HG02884 (cell line): Measurements from ENCODE around the gene GALNT13.

Experiments
- ATAC-seq: cut with Tn5 transposase; IDR thresholded peaks from one replicate; pipeline ENCODE4 v1.9.1; 2021; ENCODE audit warnings: mild to moderate bottlenecking, moderate library complexity; ENCODE audit not compliant: unreplicated experiment

GALNT13 gene

GRCh38 chr2:154203902-154204301 lies 332.2 kb downstream of the GALNT13 start:
- no peak for ATAC-seq

- no peak for ATAC-seq
Observed at GRCh38 chr2:154207288-154208047, 335.7 kb downstream of the GALNT13 start.

- ATAC-seq: no peak
Observed at GRCh38 chr2:154223726-154224125, 352.0 kb downstream of the GALNT13 start.

GRCh38 chr2:154226931-154227330 lies 355.2 kb downstream of the GALNT13 start:
- ATAC-seq: no peak

- ATAC-seq: no peak
Observed at GRCh38 chr2:154228566-154229280, 357.0 kb downstream of the GALNT13 start.

GRCh38 chr2:154229966-154230365 lies 358.2 kb downstream of the GALNT13 start:
- no peak for ATAC-seq

GRCh38 chr2:154231021-154231420 lies 359.3 kb downstream of the GALNT13 start:
- no peak for ATAC-seq

GRCh38 chr2:154233231-154233630 lies 361.5 kb downstream of the GALNT13 start:
- ATAC-seq: no peak

- ATAC-seq: no peak
Observed at GRCh38 chr2:154238252-154238651, 366.5 kb downstream of the GALNT13 start.

GRCh38 chr2:154240316-154240715 lies 368.6 kb downstream of the GALNT13 start:
- no peak for ATAC-seq

- ATAC-seq: no peak
Observed at GRCh38 chr2:154240921-154241379, 369.2 kb downstream of the GALNT13 start.

GRCh38 chr2:154242687-154243086 lies 371.0 kb downstream of the GALNT13 start:
- ATAC-seq: no peak

GRCh38 chr2:154243685-154244084 lies 372.0 kb downstream of the GALNT13 start:
- no peak for ATAC-seq

GRCh38 chr2:154244932-154245331 lies 373.2 kb downstream of the GALNT13 start:
- ATAC-seq: no peak

- no peak for ATAC-seq
Observed at GRCh38 chr2:154247503-154247902, 375.8 kb downstream of the GALNT13 start.

- ATAC-seq: no peak
Observed at GRCh38 chr2:154256136-154256535, 384.4 kb downstream of the GALNT13 start.

GRCh38 chr2:154259030-154259429 lies 387.3 kb downstream of the GALNT13 start:
- no peak for ATAC-seq

GRCh38 chr2:154261473-154262027 lies 389.8 kb downstream of the GALNT13 start:
- ATAC-seq: no peak

- ATAC-seq: no peak
Observed at GRCh38 chr2:154263206-154263605, 391.5 kb downstream of the GALNT13 start.

GRCh38 chr2:154264024-154264423 lies 392.3 kb downstream of the GALNT13 start:
- no peak for ATAC-seq

- ATAC-seq: no peak
Observed at GRCh38 chr2:154267983-154268382, 396.3 kb downstream of the GALNT13 start.

GRCh38 chr2:154280543-154280942 lies 408.8 kb downstream of the GALNT13 start:
- no peak for ATAC-seq
